Transverse colon (tissue), 4 donors: ENCODE results near the gene PMF1. TPM values are rescaled to one million over a fixed set of nuclear protein-coding genes. Genes with fewer than 3 reads are reported as not detected.
"Not testable (repeated sequence)": the region's sequence is repeated elsewhere in the genome, so short reads cannot be mapped to it uniquely, and the experiment has no call there.

ENCODE experiments used
- DNase-seq: peaks from one replicate; pipeline ENCODE4 v3.0.0-alpha.2; 2019
- H3K27ac ChIP-seq, 4 donors: fragments of 200-600 bp; sonication (generic); 2 replicates each; pipeline ENCODE4 v1.5.1; 2016 to 2018; ENCODE audit warnings: inconsistent platforms in 4 of 4
- H3K27me3 ChIP-seq: fragments of 200-600 bp; sonication (generic); 2 replicates; pipeline ENCODE4 v1.5.1; 2017; ENCODE audit warnings: inconsistent platforms
- H3K36me3 ChIP-seq, 4 donors: fragments of 200-600 bp; sonication (generic); 2 replicates each; pipeline ENCODE4 v1.5.1; 2017 to 2019; ENCODE audit warnings: inconsistent platforms in 4 of 4
- H3K4me1 ChIP-seq, 4 donors: fragments of 200-600 bp; sonication (generic); 2 replicates each; pipeline ENCODE4 v1.5.1; 2017 to 2020; ENCODE audit warnings: inconsistent platforms in 4 of 4
- H3K4me3 ChIP-seq, 4 donors: fragments of 200-600 bp; sonication (generic); 1 replicate in 1 of 4; 2 replicates in 3 of 4; pipeline versions ENCODE4 v1.5.1 to v1.6.1; 2017 to 2019; ENCODE audit warnings: inconsistent platforms in 4 of 4
- H3K9me3 ChIP-seq, 2 donors: fragments of 200-600 bp; sonication (generic); 2 replicates each; pipeline ENCODE4 v1.5.1; 2017 to 2019; ENCODE audit warnings: inconsistent platforms in 2 of 2
- CTCF ChIP-seq, 5 experiments: fragments of 200-600 bp in 3 of 5; fragments of 450-650 bp in 2 of 5; sonication (generic) in 3 of 5; IDR thresholded peaks; 1 replicate in 2 of 5; 2 replicates in 3 of 5; pipeline ENCODE4 v1.5.1; 2016 to 2017; ENCODE audit warnings: antibody characterized with exemption in 5 of 5, inconsistent platforms in 3 of 5, mild to moderate bottlenecking in 2 of 5, moderate library complexity in 1 of 5
- EP300 ChIP-seq: sonication (generic); formaldehyde crosslinking; IDR thresholded peaks from one replicate; pipeline ENCODE4 v1.6.1; 2017; ENCODE audit warnings: antibody characterized with exemption, low read depth
- POLR2A ChIP-seq: fragments of 450-650 bp; IDR thresholded peaks from one replicate; pipeline ENCODE4 v1.6.1; 2016; ENCODE audit warnings: antibody characterized with exemption, mild to moderate bottlenecking, moderate library complexity
- POLR2AphosphoS5 ChIP-seq, 3 donors: sonication (generic); formaldehyde crosslinking; IDR thresholded peaks; one replicate each; pipeline ENCODE4 v1.6.1; 2016; ENCODE audit warnings: antibody characterized with exemption in 3 of 3
- WGBS, 2 donors: methylation state at CpG; one replicate each; pipeline ENCODE4 v1.1.5; 2018; ENCODE audit warnings: low coverage in 1 of 2; 5-methylcytosine and 5-hydroxymethylcytosine counted together
- in situ Hi-C, 4 donors: fragments of 200-750 bp; cut with MboI; loops; one replicate each; pipeline versions ENCODE4 v1.15.0 to v1.15.1; 2017; ENCODE audit warnings: low sequenced_read_pairs in 3 of 4, low pct_ligation_motif_present in 1 of 4, low pct_unique_long_range_greater_than_20kb in 1 of 4
- intact Hi-C: fragments of 100-400 bp; cut with DNase I; formaldehyde crosslinking; loops from one replicate; pipeline ENCODE4 v1.15.1; 2023; ENCODE audit warnings: low total_unique reads
- total RNA-seq, 4 donors: library from RNA; depleted of rRNA; stranded (reverse); fragments of >200 nt; gene quantifications; one replicate each; pipeline ENCODE4 v1.1.0, GENCODE V29; 2016

Gene PMF1
- total RNA-seq, 4 donors from 2014 or later, result 29.9 to 67.3 (median 52.3) TPM

- WGBS, 2 donors, result 0 to 77% methylated on average over 1 to 16 of the region's 16 CpGs
- peaks cover 0 to 6% (median 0%) of the 10 kb centered on the region in 4 donors for H3K36me3 ChIP-seq
- H3K9me3 ChIP-seq, result no peaks in the 10 kb centered on the region
- no peaks in the 10 kb centered on the region for H3K27me3 ChIP-seq
- TF ChIP-seq POLR2A (no peak), EP300 (no peak), POLR2AphosphoS5 (IDR thresholded peaks at IDR 0.05) (no peak), CTCF (IDR thresholded peaks at IDR 0.05) (no peak)
- intact Hi-C loops (no loop called here), in situ Hi-C loops (loop anchor here in 1 of 4 donors (25.0 kb wide), 1 partner anchor 127 kb away; the partner anchor contains the start of gene MEX3A)
- H3K4me1 ChIP-seq, result peaks cover 15 to 30% (median 22%) of the 10 kb centered on the region in 4 donors
- H3K27ac ChIP-seq, result peak overlapping the region; percentile 88 to 96 (median 94)
- peak overlapping the region in 3 of 4 donors; percentile 41 to 69 (median 69) for H3K4me3 ChIP-seq
- DNase-seq, result no peak
These were observed 1.4 kb downstream of the PMF1 start for GRCh38 chr1:156214024-156214748.

DNA sequence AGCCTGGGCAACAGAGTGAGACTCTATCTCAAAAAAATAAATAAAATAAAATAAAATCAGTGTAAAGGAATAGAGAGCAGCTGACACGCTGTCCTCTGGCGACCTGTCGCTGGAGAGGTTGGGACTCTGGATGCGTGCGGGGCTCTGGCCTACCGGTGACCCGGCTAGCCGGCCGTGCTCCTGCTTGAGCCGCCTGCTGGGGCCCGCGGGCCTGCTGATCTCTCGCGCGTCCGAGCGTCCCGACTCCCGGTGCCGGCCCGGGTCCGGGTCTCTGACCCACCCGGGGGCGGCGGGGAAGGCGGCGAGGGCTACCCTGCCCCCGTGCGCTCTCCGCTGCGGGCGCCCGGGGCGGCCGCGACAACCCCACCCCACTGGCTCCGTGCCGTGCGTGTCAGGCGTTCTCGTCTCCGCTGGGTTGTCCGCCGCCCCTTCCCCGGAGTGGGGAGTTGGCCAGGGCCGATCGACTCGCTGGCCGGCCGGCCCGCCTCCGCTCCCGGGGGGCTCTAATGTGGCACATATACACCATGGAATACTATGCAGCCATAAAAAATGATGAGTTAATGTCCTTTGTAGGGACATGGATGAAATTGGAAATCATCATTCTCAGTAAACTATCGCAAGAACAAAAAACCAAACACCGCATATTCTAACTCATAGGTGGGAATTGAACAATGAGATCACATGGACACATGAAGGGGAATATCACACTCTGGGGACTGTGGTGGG is 3.7 kb downstream of the PMF1 start:
- H3K36me3 ChIP-seq, H3K27me3 ChIP-seq, DNase-seq, intact Hi-C loops, H3K4me3 ChIP-seq, H3K9me3 ChIP-seq, H3K27ac ChIP-seq: not testable (repeated sequence)
- WGBS, 2 donors, result 97 to 98% methylated on average over 18 to 55 of the region's 55 CpGs
- peaks cover 15 to 30% (median 22%) of the 10 kb centered on the region in 4 donors for H3K4me1 ChIP-seq
- in situ Hi-C loops, result loop anchor here in 1 of 4 donors (25.0 kb wide), 1 partner anchor 129 kb away; the partner anchor contains the start of gene MEX3A

- no peak for DNase-seq
- no peaks in the 10 kb centered on the region for H3K27me3 ChIP-seq
- TF ChIP-seq POLR2AphosphoS5 (IDR thresholded peaks at IDR 0.05), result no peak
- TF ChIP-seq POLR2A, result no peak
- no peak for TF ChIP-seq EP300
- TF ChIP-seq CTCF (IDR thresholded peaks at IDR 0.05), result no peak
- peaks cover 0 to 18% (median 4%) of the 10 kb centered on the region in 4 donors for H3K36me3 ChIP-seq
- no peaks in the 10 kb centered on the region for H3K9me3 ChIP-seq
- H3K27ac ChIP-seq, result peak overlapping the region in 3 of 4 donors; percentile 5 to 29 (median 5)
- no peak overlapping the region for H3K4me3 ChIP-seq
- WGBS, 2 donors, result 64 to 67% methylated on average over 1 to 2 of the region's 2 CpGs
- in situ Hi-C loops (loop anchor here in 1 of 4 donors (25.0 kb wide), 1 partner anchor 131 kb away; the partner anchor contains the start of gene MEX3A), intact Hi-C loops (no loop called here)
- H3K4me1 ChIP-seq, result peaks cover 10 to 26% (median 20%) of the 10 kb centered on the region in 4 donors
These were observed 5.1 kb downstream of the PMF1 start for GRCh38 chr1:156217871-156218270.

GRCh38 chr1:156220226-156220625 is 7.4 kb downstream of the PMF1 start:
- H3K36me3 ChIP-seq, result peaks cover 0 to 25% (median 4%) of the 10 kb centered on the region in 4 donors
- H3K9me3 ChIP-seq, result no peaks in the 10 kb centered on the region
- H3K4me1 ChIP-seq, result peaks cover 2 to 13% (median 8%) of the 10 kb centered on the region in 4 donors
- H3K27ac ChIP-seq, result no peak overlapping the region
- intact Hi-C loops (no loop called here), in situ Hi-C loops (loop anchor here in 3 of 4 donors (5.0 to 25.0 kb wide), 4 partner anchors 73 to 133 kb away; partner anchors contain the start of gene MEX3A (in 1 of the 3))
- 93 to 97% methylated on average over 5 to 9 of the region's 9 CpGs for WGBS, 2 donors
- DNase-seq, result no peak
- H3K4me3 ChIP-seq, result no peak overlapping the region
- H3K27me3 ChIP-seq, result no peaks in the 10 kb centered on the region
- TF ChIP-seq POLR2A (no peak), EP300 (no peak), CTCF (IDR thresholded peaks at IDR 0.05) (no peak), POLR2AphosphoS5 (IDR thresholded peaks at IDR 0.05) (no peak)
